Activated T-cell treated with anti-CD3 and anti-CD28 coated beads for 48 hours (primary cell): ENCODE results near the gene HM13.
A peak's percentile ranks its signal among the peaks of the same experiment; 100 is the strongest.
"Not testable (repeated sequence)": the region's sequence is repeated elsewhere in the genome, so short reads cannot be mapped to it uniquely, and the experiment has no call there.

Experiments used
- DNase-seq: peaks from one replicate; pipeline ENCODE4 v3.0.0-alpha.2; 2020; ENCODE audit warnings: low read depth

Gene HM13

GRCh38 chr20:31567380-31567720, 53.1 kb downstream of the HM13 start:
- no peak for DNase-seq

DNA sequence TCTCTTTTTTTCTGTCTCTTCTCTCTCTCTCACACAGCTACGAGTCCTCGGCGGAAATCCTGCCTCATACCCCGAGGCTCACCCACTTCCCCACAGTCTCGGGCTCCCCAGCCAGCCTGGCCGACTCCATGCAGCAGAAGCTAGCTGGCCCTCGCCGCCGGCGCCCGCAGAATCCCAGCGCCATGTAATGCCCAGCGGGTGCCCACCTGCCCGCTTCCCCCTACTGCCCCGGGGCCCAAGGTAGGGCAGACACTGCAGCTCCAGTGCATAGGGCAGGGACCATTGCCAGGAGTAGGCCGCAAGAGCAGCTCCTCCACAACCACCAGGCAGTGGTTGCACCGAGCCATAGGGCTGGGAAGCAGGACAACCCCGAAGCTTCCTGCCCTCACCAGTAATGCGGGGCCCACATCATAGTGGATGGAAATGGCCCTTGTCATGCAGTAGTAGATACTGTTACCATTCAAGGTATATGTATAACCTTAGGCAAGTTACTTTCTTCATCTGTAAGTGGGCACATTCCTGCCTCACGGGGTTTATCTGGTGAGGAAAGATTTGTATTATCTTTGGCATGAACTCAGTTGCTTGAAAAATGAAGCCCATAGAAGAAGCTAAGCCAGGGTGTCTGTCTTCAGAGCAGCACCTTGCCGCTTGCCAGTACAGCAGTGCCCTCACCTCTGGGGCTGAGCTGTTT, 53.9 kb downstream of the HM13 start:
- DNase-seq: no peak

DNA sequence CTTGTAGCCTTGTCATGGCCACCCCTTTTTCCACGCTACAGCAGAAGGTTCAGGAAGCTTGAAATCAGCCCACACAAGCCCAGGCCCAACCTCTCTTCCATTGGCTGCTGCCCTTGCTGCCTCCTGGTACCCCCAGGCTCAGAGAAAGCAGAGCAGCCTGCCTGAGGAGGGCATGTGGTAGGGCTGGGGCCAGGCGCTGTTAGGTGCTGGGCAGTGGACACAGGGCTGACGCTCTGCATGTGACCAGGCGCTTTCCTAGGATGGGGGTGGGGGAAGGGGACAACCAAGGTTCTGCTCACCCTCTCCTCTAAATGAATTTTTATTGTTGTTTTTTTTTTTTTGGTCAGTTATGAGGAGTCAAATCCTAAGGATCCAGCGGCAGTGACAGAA, 54.5 kb downstream of the HM13 start:
- no peak for DNase-seq

GRCh38 chr20:31569163-31570020, 55.1 kb downstream of the HM13 start:
- DNase-seq: peak; percentile 49

GRCh38 chr20:31570021-31570463, 55.8 kb downstream of the HM13 start:
- no peak for DNase-seq

GRCh38 chr20:31570735-31571617, 56.7 kb downstream of the HM13 start:
- DNase-seq: no peak

DNA sequence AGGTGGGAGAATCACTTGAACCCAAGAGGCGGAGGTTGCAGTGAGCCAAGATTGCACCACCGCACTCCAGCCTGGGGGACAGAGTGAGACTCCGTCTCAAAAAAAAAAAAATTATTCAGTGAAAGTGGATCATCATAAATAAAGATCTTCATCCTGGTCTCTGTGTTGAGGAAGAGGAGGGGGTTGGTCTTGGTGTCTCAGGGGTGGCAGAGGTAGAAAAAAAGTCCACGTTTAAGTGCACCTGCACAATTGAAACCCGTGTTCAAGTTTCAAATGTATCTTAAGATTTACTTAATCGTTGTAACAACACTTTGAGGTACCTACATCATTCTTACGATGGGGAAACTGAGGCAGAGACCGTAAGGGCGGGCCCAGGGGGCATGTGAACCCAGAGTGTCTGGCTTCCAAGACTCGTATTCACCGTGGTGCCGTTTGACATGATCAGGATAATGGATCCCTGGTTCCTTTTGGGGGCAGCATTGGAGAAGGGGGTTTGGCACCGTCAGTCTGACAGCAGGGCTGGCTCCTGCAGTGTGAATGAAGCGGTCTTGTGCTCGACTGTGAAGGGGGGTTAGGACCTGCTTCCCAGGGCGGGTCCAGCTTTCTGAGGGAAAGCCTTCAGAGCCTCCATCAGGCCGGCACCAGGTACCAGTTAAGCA, 57.9 kb downstream of the HM13 start:
- DNase-seq: no peak

- DNase-seq: peak; percentile 91
These were observed 58.7 kb downstream of the HM13 start for GRCh38 chr20:31572701-31573554.

GRCh38 chr20:31573555-31574321, 59.5 kb downstream of the HM13 start:
- DNase-seq: no peak

DNA sequence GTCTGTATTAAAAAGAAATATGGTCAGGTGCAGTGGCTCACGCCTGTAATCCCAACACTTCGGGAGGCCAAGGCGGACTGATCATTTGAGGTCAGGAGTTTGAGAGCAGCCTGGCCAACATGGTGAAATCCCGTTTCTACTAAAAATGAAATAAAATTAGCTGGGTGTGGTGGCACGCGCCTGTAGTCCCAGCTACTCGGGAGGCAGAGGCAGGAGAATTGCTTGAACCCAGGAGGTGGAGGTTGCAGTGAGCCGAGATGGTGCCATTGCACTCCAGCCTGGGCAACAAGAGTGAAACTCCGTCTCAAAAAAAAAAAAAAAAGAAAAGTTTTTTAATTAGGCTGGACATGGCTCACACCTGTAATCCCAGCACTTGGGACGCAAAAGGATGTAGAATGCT, 60.7 kb downstream of the HM13 start:
- DNase-seq: not testable (repeated sequence)

DNA sequence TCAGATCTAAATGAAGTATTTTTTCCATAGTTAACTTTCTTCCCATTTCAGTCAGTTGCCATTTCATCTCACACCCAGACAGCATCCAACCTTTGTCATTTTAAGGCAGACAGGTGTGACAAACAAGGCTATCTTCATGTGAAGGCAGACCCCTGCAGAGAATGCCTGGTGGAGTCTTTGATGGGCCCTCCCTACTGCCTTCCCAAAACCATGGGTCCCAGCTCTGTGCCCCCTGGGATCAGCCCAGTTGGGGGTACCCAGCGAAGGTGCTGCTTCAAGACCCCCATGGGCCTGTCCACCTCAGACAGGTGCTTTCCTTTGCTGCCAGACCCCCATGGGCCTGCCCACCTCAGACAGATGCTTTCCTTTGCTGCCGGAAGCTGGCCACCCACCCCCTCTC, 62.5 kb downstream of the HM13 start:
- no peak for DNase-seq

DNA sequence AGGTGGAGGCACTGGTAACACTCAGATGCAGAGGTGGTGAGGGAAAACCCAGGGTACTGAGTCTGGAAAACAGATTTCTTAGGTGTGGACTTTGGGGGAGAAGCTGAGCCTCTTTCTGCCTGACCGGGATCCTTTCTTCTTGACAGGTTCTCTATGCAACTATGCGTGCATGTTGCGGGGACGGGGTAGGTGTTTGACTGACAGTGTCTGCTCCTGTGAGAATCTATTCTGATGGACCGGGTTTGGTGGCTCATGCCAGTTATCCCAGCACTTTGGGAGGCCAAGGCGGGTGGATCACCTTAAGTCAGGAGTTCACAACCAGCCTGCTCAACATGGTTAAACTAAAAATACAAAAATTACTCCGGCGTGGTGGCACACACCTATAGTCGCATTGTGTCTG, 63.0 kb downstream of the HM13 start:
- no peak for DNase-seq

- DNase-seq: no peak
These were observed 64.4 kb downstream of the HM13 start for GRCh38 chr20:31578448-31579138.

DNA sequence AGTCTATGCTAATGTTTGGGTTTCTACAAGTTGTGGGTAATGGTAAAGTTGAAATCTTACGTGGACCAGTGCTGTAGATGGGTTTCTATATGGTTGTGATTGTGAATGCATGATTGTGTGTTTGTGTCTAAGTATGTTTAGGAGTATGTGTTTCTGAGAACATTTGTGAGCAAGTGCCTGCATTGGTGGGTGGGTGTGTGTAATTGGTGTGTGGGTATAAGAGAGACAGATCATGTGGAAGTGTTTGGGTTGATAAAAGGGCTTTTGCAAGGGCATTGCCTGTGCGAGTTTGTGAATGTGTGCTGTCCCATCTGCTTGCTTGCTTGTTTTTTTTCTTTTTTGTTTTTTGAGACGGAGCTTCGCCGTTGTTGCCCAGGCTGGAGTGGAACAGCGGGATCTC, 65.0 kb downstream of the HM13 start:
- DNase-seq: no peak

GRCh38 chr20:31579941-31580651, 65.9 kb downstream of the HM13 start:
- DNase-seq: not testable (repeated sequence)

DNA sequence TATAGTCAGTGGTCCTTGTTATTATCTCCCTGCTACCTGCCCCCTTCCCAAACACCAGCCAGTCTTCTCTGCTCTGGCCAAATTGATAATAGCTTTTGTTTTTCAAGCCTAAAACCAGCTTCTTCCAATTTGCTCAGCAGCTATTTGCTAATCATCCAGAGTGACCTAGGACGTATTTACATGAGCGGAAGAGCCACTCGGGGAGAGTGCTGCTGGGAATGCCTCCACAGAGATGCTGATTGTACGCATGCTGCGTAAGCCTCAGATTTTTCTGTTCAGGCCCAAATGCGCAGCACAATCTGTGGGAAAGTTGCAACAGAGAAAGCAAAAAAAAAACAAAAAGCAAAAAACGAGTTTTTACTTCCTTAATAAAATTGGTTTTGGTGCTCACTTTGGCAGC, 66.5 kb downstream of the HM13 start:
- DNase-seq: no peak

DNA sequence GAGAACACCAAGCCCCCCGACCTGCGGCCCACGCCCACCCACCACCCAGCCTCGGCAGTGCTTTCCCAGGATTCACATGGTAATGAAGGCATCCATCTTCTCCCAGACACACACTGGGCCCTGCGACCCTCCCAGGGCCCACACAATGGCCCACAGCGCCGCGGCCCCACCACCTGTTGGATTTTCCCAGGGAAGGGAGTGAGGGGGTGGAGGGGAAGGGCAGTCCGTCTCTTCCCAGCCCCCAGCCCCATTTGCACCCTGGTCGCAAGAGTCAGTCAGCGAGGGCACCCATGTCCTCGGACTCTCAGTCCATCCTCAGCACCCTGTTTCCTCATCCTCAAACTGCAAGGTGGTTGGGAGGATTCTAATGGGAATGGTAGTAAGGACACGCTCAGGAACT, 67.1 kb downstream of the HM13 start:
- no peak for DNase-seq

GRCh38 chr20:31587545-31588389, 73.5 kb downstream of the HM13 start:
- no peak for DNase-seq
